SH-SY5Y (cell line): ENCODE results near the gene FCRL2.

ENCODE experiments used
- GATA2 ChIP-seq: IDR thresholded peaks from 2 replicates; pipeline ENCODE4 v1.6.1; 2011; ENCODE audit warnings: mild to moderate bottlenecking, low read depth, low read length
- GATA3 ChIP-seq: IDR thresholded peaks from 2 replicates; pipeline ENCODE4 v1.6.1; 2011; ENCODE audit warnings: low read depth, mild to moderate bottlenecking, low read length, moderate library complexity

- TF ChIP-seq GATA2 (no peak), GATA3 (no peak)
These were observed 42.3 kb upstream of the FCRL2 start for GRCh38 chr1:157819215-157819614.
